Activated CD8-positive, alpha-beta memory T cell treated with anti-CD3 and anti-CD28 coated beads, Interleukin-2, amount 50 U/mL, for 48 hours (primary cell): Measurements from ENCODE around the gene TBL1X.

ENCODE experiments used
- DNase-seq: peaks from one replicate; pipeline ENCODE4 v3.0.0-alpha.2; 2020

The TBL1X gene

DNA sequence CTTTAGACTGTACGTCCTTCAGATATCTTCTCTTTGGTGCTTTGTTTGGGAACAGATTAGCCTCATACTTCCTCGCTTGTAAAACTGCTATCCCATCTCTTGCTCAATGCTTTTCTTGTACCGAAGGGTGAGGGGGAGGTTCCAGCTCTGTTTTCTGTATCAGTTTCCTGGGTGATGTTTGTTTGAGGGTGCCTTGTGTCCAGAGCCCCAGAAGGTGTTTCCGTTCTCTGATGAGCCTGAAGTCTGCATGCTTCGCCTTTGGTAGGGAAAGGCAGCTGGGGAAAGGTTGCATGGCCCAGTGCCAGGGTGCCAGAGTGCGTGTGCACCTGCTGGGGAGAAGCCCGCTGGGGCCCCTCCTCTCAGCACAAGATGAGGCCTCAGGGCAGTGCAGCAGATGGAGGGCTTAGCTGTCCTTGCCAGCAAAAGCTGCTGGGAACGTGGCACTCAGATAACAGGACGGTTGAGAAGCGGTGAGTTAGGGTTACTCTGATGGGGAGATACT is 73.7 kb downstream of the TBL1X start:
- DNase-seq, result no peak

GRCh38 chrX:9539605-9540387 is 74.9 kb downstream of the TBL1X start:
- DNase-seq, result no peak

DNA sequence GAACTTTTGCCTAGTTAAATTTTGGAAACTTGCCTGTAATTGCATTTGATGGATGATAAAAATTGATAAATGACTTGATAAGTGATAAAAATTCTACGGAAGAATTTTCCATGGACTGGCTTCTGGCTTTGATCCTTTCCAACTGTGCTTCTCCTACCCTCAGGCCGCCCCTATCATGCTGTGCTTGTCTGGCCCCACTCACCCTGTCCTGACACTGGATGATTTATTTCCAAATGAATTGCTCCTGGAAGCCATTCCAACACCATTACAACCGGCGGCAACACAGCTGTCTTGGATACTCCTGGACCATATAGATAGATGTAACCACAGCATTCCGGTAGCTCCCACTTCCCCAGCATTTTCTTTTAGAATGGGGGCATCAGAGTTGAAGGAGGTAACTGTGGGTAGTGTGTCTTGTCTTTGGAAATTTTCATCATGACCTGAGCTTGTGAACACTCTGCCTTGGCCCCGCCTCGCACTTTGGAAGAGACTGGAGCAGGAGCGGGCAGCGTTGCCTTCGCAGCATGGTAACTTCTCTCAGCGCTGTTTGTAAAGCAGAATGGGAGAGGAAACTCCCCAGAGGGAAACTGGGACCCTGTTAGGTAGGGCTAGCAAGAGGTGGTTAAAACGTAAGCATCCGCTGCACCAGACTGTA is 77.4 kb downstream of the TBL1X start:
- no peak for DNase-seq

DNA sequence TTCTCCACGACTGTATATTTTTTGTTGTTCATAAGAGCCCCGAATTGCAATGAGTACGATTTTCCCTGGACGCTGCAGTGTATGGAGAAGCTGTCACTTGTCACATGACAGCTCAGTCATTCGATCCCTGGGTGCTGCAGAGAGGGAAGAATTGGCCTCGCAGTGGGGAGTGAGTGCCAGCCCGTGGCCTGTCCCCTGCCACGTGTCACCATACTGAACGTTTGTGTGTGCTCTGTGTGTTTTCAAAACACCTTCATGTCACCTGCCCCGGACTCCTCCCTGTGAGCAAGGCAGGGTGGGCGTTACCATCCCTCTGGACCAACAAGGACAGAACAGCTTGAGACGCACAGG is 77.9 kb downstream of the TBL1X start:
- no peak for DNase-seq

DNA sequence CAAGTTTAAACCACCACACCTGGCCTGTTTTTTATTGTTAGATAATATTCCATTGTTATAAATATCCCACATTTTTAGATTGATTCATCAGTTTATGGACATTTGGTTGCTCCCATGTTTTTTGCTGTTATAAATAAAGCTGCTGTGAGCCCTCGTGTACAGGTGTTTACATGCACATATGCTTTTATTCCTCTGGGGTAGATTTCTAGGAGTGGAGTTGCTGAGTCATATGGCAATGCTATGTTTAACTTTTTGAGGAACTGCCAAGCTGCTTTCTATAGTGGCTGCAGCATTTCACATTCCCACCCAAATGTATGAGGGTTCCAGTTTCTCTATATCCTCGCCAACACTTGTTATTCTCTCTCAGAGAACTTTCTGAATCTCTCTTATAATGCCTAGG is 90.5 kb downstream of the TBL1X start:
- DNase-seq, result no peak

GRCh38 chrX:9557091-9557490 is 92.2 kb downstream of the TBL1X start:
- DNase-seq, result no peak

GRCh38 chrX:9557521-9557920 is 92.7 kb downstream of the TBL1X start:
- DNase-seq, result no peak

DNA sequence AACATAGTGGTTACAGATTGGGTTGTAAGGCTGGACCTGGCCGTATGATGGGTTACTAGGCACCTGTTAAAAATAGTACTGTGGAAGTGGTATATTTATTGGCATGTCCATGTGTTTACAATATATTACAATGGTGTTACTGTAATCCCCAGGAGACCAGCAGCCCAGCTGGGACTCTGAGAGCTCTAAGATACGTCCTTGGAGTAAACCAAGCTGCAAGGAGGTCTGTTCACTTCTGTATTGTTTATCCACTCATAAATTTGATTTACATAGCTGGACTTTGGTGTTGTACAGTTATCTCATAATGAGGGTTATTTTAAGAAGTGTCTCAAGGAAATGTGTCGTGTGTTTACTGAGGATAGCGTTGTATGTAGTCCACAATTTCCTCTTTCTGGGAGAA is 93.8 kb downstream of the TBL1X start:
- DNase-seq, result no peak

DNA sequence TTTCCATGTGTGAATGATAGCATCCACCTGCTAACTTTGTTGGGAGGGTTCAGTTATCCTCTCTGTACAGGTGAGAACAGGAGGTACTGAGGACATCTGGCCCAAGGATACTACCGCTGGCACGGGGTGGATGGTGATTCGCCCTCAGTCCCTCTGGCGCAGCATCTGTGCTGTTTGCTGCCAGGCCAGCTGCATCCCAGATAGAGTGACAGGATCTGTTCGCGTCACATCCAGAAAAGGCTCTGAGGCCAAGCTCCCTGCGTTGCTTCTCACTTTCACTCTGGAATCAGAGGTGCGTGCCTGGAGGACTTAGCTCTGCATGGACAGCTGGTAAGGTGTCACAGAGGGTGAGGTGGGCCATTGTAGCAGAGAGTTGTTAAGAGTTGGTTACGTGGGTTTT is 95.4 kb downstream of the TBL1X start:
- DNase-seq, result no peak

DNA sequence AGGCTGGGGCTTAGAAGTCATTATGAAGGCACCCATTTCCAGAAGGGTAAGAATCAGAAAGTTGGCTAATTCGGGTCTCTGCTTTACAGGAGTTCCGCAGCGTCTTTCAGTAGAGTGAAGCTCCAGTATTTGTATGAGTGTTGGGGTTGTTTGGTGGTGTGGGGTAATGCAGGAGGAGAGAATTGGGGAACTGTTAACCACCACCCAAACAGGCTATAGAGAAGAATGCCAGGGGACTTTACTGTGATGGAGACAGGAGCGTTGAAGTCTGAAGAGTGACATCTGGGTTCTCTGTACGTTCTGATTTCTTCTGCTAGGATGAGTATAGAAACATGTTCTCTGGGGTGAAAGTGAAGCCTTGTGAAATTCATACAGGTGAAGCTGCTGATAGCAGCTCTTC is 96.3 kb downstream of the TBL1X start:
- DNase-seq, result no peak

- DNase-seq, result no peak
These were observed 98.0 kb downstream of the TBL1X start for GRCh38 chrX:9562851-9563250.

DNA sequence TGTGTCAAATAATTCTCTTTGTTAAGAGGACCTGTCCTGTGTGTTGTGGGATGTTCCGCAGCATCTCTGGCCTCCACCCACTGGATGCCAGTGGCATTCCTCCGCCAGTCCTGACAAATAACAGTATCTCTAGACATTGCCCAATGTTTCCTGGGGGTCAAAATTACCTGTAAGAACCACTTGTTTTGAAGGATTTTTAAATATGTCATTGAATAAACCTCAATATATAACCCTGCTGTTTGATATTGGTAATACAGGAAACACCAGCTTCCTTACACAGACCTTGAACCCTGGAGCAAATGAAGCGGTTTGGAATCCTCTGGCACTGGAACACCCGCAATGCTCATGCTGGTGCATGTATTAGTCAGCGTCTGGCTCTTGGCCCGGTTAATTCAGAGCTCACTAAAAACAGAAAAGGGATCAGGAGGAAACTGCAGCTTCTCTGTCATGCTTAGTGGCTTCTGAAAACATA is 101.3 kb downstream of the TBL1X start:
- no peak for DNase-seq

- no peak for DNase-seq
These were observed 105.0 kb downstream of the TBL1X start for GRCh38 chrX:9569876-9570301.

GRCh38 chrX:9573282-9574106 is 108.6 kb downstream of the TBL1X start:
- no peak for DNase-seq

DNA sequence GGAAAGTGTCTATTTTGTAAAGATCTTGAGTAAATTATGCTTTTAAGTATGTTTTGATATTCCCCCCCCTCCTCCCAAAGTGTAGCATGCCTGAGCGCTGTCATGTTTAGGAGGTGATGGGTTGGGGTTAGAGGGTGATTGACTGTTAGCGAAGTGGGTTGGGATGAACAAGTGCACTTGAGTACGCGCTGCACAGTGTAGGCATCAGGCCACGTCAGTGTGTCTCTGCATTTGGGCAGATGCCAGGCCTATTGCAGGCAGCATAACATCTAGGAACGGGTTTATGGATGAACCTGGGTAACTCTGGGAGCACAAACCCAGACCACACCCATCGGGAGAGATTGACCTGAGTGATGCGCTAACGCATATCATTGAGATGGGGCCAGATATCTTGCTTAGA is 111.2 kb downstream of the TBL1X start:
- no peak for DNase-seq

DNA sequence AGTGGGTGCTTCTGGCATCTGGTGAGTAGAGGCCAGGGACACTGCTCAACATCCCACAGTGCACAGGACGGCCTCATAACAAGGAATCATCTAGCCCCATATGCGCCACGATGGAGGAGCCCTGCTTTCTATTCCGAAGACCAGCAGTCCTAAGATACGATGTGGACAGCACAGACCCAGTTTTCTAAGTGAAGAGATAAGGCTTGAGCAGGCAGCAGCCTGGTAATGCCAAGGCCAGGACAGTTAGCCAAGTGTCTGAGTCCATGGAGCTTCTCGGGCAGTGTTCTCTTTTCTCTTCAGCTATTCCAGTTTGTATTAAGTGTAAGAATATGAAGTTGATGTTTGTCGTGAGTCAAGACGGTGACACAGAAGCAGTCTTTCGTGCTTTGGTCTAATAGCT is 112.7 kb downstream of the TBL1X start:
- DNase-seq, result no peak

DNA sequence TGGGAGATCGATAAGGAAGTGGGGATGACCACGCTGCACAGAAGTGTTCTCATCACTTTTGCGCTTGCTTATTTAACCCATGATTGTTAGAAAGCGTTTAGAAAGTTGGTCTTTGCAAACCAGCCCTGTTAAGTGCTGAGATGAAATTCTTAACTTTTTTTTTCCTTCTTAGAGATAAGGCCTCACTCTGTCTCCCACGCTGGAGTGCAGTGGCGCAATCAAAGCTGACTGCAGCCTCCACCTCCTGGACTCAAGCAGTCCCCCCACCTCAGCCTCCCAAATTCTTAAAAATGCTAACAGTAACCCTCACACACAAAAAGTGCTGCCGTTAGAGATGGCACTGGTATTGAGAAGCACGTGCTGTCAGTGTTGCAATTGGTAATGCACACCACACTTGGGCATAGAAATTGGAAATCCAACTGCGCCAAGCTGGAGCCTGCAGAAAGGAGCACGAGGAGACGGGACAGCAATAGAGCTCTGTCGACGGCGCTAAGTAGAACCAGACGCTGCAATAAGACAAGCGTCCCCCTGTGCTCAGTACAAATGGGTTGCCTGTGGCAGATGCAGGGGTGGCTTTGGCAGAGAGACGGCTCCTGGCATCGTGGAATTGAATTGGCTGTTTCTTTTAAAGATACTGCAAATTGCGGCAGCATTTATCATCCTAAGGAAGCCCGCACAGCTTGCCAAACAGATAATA is 113.4 kb downstream of the TBL1X start:
- DNase-seq, result no peak

GRCh38 chrX:9581771-9582385 is 117.0 kb downstream of the TBL1X start:
- no peak for DNase-seq

GRCh38 chrX:9582956-9583355 is 118.1 kb downstream of the TBL1X start:
- DNase-seq, result no peak

DNA sequence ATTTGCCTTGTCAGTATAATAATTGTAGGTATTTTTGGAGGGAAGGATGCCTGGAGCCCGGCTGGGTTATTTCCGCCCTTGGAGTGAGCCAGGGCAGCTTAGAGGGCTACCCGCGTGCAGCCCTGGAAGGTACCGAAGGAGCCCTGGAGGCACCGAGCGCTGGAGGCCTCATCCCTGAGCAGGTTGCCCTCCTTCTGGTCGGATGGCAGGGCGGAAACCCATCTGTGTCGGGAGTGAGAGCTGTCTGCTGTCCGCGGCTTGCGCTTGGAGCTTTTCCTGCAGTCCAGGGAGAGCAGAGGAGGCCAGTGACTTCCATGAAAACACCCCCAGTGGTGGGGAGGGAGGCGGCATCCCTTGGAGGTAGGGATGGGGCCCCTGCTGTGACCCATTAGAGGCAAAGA is 122.1 kb downstream of the TBL1X start:
- no peak for DNase-seq

- DNase-seq, result no peak
These were observed 122.8 kb downstream of the TBL1X start for GRCh38 chrX:9587642-9588041.

GRCh38 chrX:9591496-9591895 is 126.6 kb downstream of the TBL1X start:
- DNase-seq, result no peak

- DNase-seq, result no peak
These were observed 128.9 kb downstream of the TBL1X start for GRCh38 chrX:9593756-9594155.
